HEK293 (cell line): ENCODE results near the gene CA10.
A peak's percentile ranks its signal among the peaks of the same experiment; 100 is the strongest.

ENCODE experiments used
- CTCF ChIA-PET: fragments of 350-600 bp; formaldehyde crosslinking; extraction: SDS; loops from one replicate; lab custom pipeline; 2021; ENCODE audit warnings: antibody characterized with exemption; lab: Yijun Ruan, JAX
- POLR2A ChIA-PET: fragments of 300-600 bp; formaldehyde crosslinking; extraction: SDS; loops from one replicate; lab custom pipeline; 2020; ENCODE audit warnings: antibody characterized with exemption, inconsistent platforms; lab: Yijun Ruan, JAX
- H3K27ac ChIP-seq: fragments of 200-500 bp; sonication (Bioruptor generic); 2 replicates; pipeline ENCODE4 v1.5.1; 2014; ENCODE audit warnings: low read depth, low read length, control low read depth, inconsistent platforms; ENCODE audit errors: extremely low read depth
- H3K36me3 ChIP-seq, 2 experiments: fragments of 200-500 bp in 1 of 2; sonication (Bioruptor generic) in 1 of 2; 1 replicate in 1 of 2; 2 replicates in 1 of 2; pipeline ENCODE4 v1.5.1; 2014 to 2017; ENCODE audit warnings: inconsistent platforms in 2 of 2, low read length in 2 of 2; ENCODE audit not compliant: control insufficient read depth in 2 of 2, insufficient read depth in 1 of 2
- H3K4me1 ChIP-seq: fragments of 200-500 bp; sonication (Bioruptor generic); 2 replicates; pipeline ENCODE4 v1.5.1; 2014; ENCODE audit warnings: mild to moderate bottlenecking, low read length, inconsistent platforms; ENCODE audit not compliant: control insufficient read depth, insufficient read depth
- H3K4me3 ChIP-seq: 2 replicates; pipeline ENCODE4 v1.5.1; 2011; ENCODE audit warnings: low read depth, mild to moderate bottlenecking, control low read depth, low read length, moderate library complexity
- H3K9me3 ChIP-seq: fragments of 200-500 bp; sonication (Bioruptor generic); 2 replicates; pipeline ENCODE4 v1.5.1; 2014; ENCODE audit warnings: low read depth, low read length, inconsistent platforms; ENCODE audit not compliant: control insufficient read depth, insufficient read depth
- BCL11A ChIP-seq: fragments of 450-650 bp; formaldehyde crosslinking; IDR thresholded peaks from 2 replicates; pipeline ENCODE4 v1.5.1; 2016; ENCODE audit warnings: low read depth, missing biosample characterization, missing genetic modification characterization
- FEZF1 ChIP-seq: fragments of 450-650 bp; formaldehyde crosslinking; IDR thresholded peaks from 2 replicates; pipeline ENCODE4 v1.5.1; 2016; ENCODE audit warnings: missing biosample characterization, missing genetic modification characterization
- HIC1 ChIP-seq: fragments of 450-650 bp; formaldehyde crosslinking; IDR thresholded peaks from 2 replicates; pipeline ENCODE4 v1.5.1; 2016; ENCODE audit warnings: missing biosample characterization, missing genetic modification characterization
- HOXA7 ChIP-seq: sonication (generic); formaldehyde crosslinking; IDR thresholded peaks from 2 replicates; pipeline ENCODE4 v1.8.1; 2022; ENCODE audit warnings: missing genetic modification reagents, borderline replicate concordance
- RBAK ChIP-seq: fragments of 450-650 bp; formaldehyde crosslinking; IDR thresholded peaks from 2 replicates; pipeline ENCODE4 v1.5.1; 2016; ENCODE audit warnings: missing biosample characterization, missing genetic modification characterization
- ZBTB17 ChIP-seq: fragments of 450-650 bp; formaldehyde crosslinking; IDR thresholded peaks from 2 replicates; pipeline ENCODE4 v1.5.1; 2016; ENCODE audit warnings: missing biosample characterization, missing genetic modification characterization
- ZBTB44 ChIP-seq: fragments of 450-650 bp; IDR thresholded peaks from 2 replicates; pipeline ENCODE4 v1.5.1; 2018; ENCODE audit warnings: missing biosample characterization, mild to moderate bottlenecking, missing genetic modification characterization
- ZNF132 ChIP-seq: fragments of 450-650 bp; formaldehyde crosslinking; IDR thresholded peaks from 2 replicates; pipeline ENCODE4 v1.5.1; 2017; ENCODE audit warnings: missing biosample characterization, missing genetic modification characterization, borderline replicate concordance
- ZNF214 ChIP-seq: fragments of 450-650 bp; formaldehyde crosslinking; IDR thresholded peaks from 2 replicates; pipeline ENCODE4 v1.5.1; 2017; ENCODE audit warnings: missing biosample characterization, mild to moderate bottlenecking, missing genetic modification characterization, borderline replicate concordance
- ZNF24 ChIP-seq: fragments of 450-650 bp; formaldehyde crosslinking; IDR thresholded peaks from 2 replicates; pipeline ENCODE4 v1.5.1; 2016; ENCODE audit warnings: missing biosample characterization, missing genetic modification characterization
- ZNF26 ChIP-seq: fragments of 450-650 bp; formaldehyde crosslinking; IDR thresholded peaks from 2 replicates; pipeline ENCODE4 v1.5.1; 2016; ENCODE audit warnings: missing biosample characterization, missing genetic modification characterization
- ZNF302 ChIP-seq: fragments of 450-650 bp; formaldehyde crosslinking; IDR thresholded peaks from 2 replicates; pipeline ENCODE4 v1.5.1; 2016; ENCODE audit warnings: missing biosample characterization, missing genetic modification characterization, low read depth
- ZNF324 ChIP-seq: fragments of 450-650 bp; formaldehyde crosslinking; IDR thresholded peaks from 2 replicates; pipeline ENCODE4 v1.5.1; 2016; ENCODE audit warnings: missing biosample characterization, missing genetic modification characterization
- ZNF433 ChIP-seq: fragments of 450-650 bp; formaldehyde crosslinking; IDR thresholded peaks from 2 replicates; pipeline ENCODE4 v1.5.1; 2016; ENCODE audit warnings: missing biosample characterization, missing genetic modification characterization, low read depth
- ZNF529 ChIP-seq: fragments of 450-650 bp; formaldehyde crosslinking; IDR thresholded peaks from 2 replicates; pipeline ENCODE4 v1.5.1; 2017; ENCODE audit warnings: missing genetic modification characterization, missing biosample characterization; ENCODE audit not compliant: insufficient replicate concordance
- ZNF544 ChIP-seq: fragments of 450-650 bp; formaldehyde crosslinking; IDR thresholded peaks from 2 replicates; pipeline ENCODE4 v1.5.0; 2017; ENCODE audit warnings: missing biosample characterization, missing genetic modification characterization
- ZNF549 ChIP-seq: fragments of 450-650 bp; IDR thresholded peaks from 2 replicates; pipeline ENCODE4 v1.5.1; 2018; ENCODE audit warnings: missing biosample characterization, missing genetic modification characterization, mild to moderate bottlenecking, inconsistent platforms, moderate library complexity
- ZNF626 ChIP-seq: fragments of 450-650 bp; sonication (Bioruptor Pico); formaldehyde crosslinking; IDR thresholded peaks from 2 replicates; pipeline ENCODE4 v1.5.1; 2018; ENCODE audit warnings: missing biosample characterization, missing genetic modification characterization, inconsistent platforms
- ZNF654 ChIP-seq: fragments of 450-650 bp; formaldehyde crosslinking; IDR thresholded peaks from 2 replicates; pipeline ENCODE4 v1.5.1; 2016; ENCODE audit warnings: low read depth, missing biosample characterization, missing genetic modification characterization
- ZNF747 ChIP-seq: fragments of 450-650 bp; formaldehyde crosslinking; IDR thresholded peaks from 2 replicates; pipeline ENCODE4 v1.5.1; 2016; ENCODE audit warnings: missing biosample characterization, missing genetic modification characterization
- ZNF768 ChIP-seq: fragments of 450-650 bp; formaldehyde crosslinking; IDR thresholded peaks from 2 replicates; pipeline ENCODE4 v1.5.1; 2018; ENCODE audit warnings: missing biosample characterization, mild to moderate bottlenecking, missing genetic modification characterization
- ZNF791 ChIP-seq: fragments of 450-650 bp; formaldehyde crosslinking; IDR thresholded peaks from 2 replicates; pipeline ENCODE4 v1.5.1; 2016; ENCODE audit warnings: missing biosample characterization, missing genetic modification characterization
- TF ChIP-seq, protein P1 (sequence below): fragments of 450-650 bp; formaldehyde crosslinking; IDR thresholded peaks from 2 replicates; pipeline ENCODE4 v1.5.1; 2016; ENCODE audit warnings: missing biosample characterization, missing genetic modification characterization
- TF ChIP-seq, protein P2 (sequence below): fragments of 450-650 bp; formaldehyde crosslinking; IDR thresholded peaks from 2 replicates; pipeline ENCODE4 v1.5.1; 2017; ENCODE audit warnings: missing biosample characterization, mild to moderate bottlenecking, missing genetic modification characterization, moderate library complexity

Gene CA10

DNA sequence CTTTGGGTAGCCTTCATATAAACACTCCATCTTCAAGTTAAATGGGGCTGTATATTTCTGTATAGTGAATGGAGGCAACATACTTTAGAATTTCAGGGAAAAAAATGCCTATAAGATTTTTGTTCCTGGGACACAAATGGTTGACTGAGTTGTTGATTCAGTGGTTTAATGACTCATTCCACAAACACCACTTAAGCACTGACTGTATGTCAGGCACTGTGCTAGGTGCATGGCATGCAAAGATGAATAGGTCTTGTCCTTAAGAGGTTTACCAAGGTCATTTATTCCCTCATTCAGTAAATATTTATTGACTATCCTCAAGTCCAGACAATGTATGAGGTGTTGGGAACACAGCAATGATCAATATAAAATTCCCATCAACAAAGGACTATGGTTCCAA, 417.1 kb downstream of the CA10 start (continued):
- 0 out of 2 replicates have a peak, but pooled peaks have one; percentile 35 for TF ChIP-seq ZBTB44 (tag by site-specific recombination)
- TF ChIP-seq, all 188 proteins: peak for 5

GRCh38 chr17:51740531-51740930, 418.0 kb downstream of the CA10 start:
- CTCF ChIA-PET, result interaction anchor here (0.9 kb wide), 1 partner anchor 418 kb away, joined by 3 read pairs; no protein-coding TSS in a partner anchor
- H3K4me1 ChIP-seq, result peaks cover 33% of the 10 kb centered on the region
- H3K9me3 ChIP-seq, result no peaks in the 10 kb centered on the region
- H3K4me3 ChIP-seq, result no peak overlapping the region
- no peaks in the 10 kb centered on the region for H3K36me3 ChIP-seq
- POLR2A ChIA-PET, result no interaction called here
- no peak for TF ChIP-seq ZNF26
- peak; percentile 44; the same call in 1 of the 2 replicates for TF ChIP-seq ZBTB17
- no peak overlapping the region for H3K27ac ChIP-seq

DNA sequence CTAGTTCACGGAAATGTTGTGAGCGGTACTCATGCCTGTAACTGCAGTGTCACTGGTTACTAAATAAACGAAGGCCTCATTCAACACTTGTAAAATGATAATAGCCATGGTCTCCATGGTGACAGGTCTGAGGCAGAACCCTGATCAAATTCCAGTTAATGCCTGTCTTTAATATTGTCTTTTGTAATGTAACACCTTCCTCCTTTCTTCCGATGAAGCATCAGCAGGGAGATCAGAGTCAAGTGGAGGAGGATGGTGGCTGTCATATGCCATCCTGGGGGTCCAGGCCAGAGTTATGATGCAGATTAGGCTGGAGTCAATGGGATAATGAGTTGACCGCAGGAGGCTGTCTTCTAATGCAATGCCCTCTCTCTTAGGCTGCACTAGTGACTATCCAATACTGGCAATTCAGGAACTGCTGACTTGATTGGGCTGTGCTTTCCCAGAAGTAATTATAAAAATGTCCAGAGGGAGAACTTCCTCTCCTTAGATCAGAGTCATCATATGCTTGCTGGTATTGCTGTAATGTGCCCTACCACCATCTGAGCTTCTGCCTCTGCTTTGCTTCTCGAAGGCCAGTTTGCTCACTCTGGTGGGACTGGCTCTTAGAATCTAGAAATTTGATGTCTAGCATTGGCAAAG, 419.1 kb downstream of the CA10 start:
- Histone ChIP-seq H3K4me3 (no peak overlapping the region), H3K27ac (peak overlapping the region; percentile 44; the same call in 1 of the 2 replicates), H3K9me3 (no peaks in the 10 kb centered on the region), H3K36me3 (no peaks in the 10 kb centered on the region), H3K4me1 (peaks cover 23% of the 10 kb centered on the region)
- ChIA-PET POLR2A (no interaction called here), CTCF (interaction anchor here (0.9 kb wide), 1 partner anchor 417 kb away, joined by 3 read pairs; no protein-coding TSS in a partner anchor)
- TF ChIP-seq ZNF302 (tag by site-specific recombination), result no peak
- TF ChIP-seq ZNF791, result no peak
- TF ChIP-seq, protein P1, sequence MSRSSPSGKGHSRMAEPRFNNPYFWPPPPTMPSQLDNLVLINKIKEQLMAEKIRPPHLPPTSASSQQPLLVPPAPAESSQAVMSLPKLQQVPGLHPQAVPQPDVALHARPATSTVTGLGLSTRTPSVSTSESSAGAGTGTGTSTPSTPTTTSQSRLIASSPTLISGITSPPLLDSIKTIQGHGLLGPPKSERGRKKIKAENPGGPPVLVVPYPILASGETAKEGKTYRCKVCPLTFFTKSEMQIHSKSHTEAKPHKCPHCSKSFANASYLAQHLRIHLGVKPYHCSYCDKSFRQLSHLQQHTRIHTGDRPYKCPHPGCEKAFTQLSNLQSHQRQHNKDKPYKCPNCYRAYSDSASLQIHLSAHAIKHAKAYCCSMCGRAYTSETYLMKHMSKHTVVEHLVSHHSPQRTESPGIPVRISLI, result no peak
- TF ChIP-seq ZNF324 (tag by site-specific recombination), result no peak
- TF ChIP-seq FEZF1 (tag by site-specific recombination), result peak; percentile 66
- TF ChIP-seq HOXA7 (CRISPR knock-in tag), result no peak
- TF ChIP-seq RBAK (tag by site-specific recombination), result no peak
- 0 out of 2 replicates have a peak, but pooled peaks have one; percentile 48 for TF ChIP-seq ZNF24 (tag by site-specific recombination)
- TF ChIP-seq ZBTB17, result peak; percentile 86
- TF ChIP-seq ZNF654 (tag by site-specific recombination), result no peak
- no peak for TF ChIP-seq ZNF433 (tag by site-specific recombination)
- no peak for TF ChIP-seq ZNF544 (tag by site-specific recombination)
- no peak for TF ChIP-seq ZNF132 (tag by site-specific recombination)
- TF ChIP-seq ZNF747 (tag by site-specific recombination), result no peak
- TF ChIP-seq, protein P2, sequence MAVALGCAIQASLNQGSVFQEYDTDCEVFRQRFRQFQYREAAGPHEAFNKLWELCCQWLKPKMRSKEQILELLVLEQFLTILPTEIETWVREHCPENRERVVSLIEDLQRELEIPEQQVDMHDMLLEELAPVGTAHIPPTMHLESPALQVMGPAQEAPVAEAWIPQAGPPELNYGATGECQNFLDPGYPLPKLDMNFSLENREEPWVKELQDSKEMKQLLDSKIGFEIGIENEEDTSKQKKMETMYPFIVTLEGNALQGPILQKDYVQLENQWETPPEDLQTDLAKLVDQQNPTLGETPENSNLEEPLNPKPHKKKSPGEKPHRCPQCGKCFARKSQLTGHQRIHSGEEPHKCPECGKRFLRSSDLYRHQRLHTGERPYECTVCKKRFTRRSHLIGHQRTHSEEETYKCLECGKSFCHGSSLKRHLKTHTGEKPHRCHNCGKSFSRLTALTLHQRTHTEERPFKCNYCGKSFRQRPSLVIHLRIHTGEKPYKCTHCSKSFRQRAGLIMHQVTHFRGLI (tag by site-specific recombination), result no peak
- TF ChIP-seq HIC1 (tag by site-specific recombination), result peak; percentile 51
- TF ChIP-seq ZNF529 (tag by site-specific recombination), result no peak
- no peak for TF ChIP-seq ZNF214 (tag by site-specific recombination)
- TF ChIP-seq ZNF549 (tag by site-specific recombination), result no peak
- TF ChIP-seq BCL11A (tag by site-specific recombination), result no peak
- TF ChIP-seq ZNF768 (tag by site-specific recombination), result no peak
- no peak for TF ChIP-seq ZNF626 (tag by site-specific recombination)
